ENCODE measurements around the gene VAV2. TPM values are rescaled to one million over a fixed set of nuclear protein-coding genes. Genes with fewer than 3 reads are reported as not detected.

The VAV2 gene
- total RNA-seq, 1 experiment from 2014 or later, result 9.7 TPM

DNA sequence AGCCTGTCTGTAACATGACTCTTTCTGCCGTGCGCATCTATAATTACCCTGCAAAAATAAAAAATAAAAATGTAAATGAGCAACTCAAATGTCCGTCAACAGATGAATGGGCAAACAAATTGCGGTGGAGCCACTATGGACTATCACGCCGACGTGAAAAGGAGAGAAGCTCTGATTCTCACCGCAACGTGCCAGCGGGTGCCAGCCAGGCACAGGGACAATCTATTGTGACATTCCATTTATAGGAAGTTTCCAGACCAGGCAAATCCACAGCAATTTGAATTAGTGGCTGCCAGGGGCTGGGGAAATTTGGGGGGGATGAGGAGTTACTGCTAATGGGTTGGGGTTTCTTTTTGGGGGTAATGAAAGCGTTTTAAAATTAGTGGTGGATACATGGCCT is 96.8 kb downstream of the VAV2 start:
- DNase-seq (no peak), ATAC-seq (no peak)
- ChIA-PET POLR2A (ENCODE audit: unreplicated experiment) (no interaction called here), CTCF (no interaction called here)
- Histone ChIP-seq H3K9me2 (replicated peaks; ENCODE audit: low read length) (no peaks in the 10 kb centered on the region), H3K4me1 (ENCODE audit: insufficient read depth, low read length) (no peaks in the 10 kb centered on the region), H3K9ac (ENCODE audit: low read length) (no peak overlapping the region), H3K4me3 (ENCODE audit: low read length) (no peak overlapping the region), H3K27ac (ENCODE audit: low read length) (no peak overlapping the region), H3K4me2 (ENCODE audit: low read length) (no peak overlapping the region), H2AFZ (ENCODE audit: low read length) (no peak overlapping the region), H3K9me3 (ENCODE audit: low read length) (no peaks in the 10 kb centered on the region), H4K20me1 (ENCODE audit: low read length) (no peaks in the 10 kb centered on the region), H3K36me3 (ENCODE audit: low read depth, low read length) (no peaks in the 10 kb centered on the region), H3K79me2 (ENCODE audit: low read length) (no peaks in the 10 kb centered on the region), H3K27me3 (ENCODE audit: low read length) (no peaks in the 10 kb centered on the region), H3F3A (ENCODE audit: low read length, unreplicated experiment) (no peaks in the 10 kb centered on the region)
- no peak for TF ChIP-seq EZH2phosphoT487 (IDR thresholded peaks at IDR 0.05; ENCODE audit: borderline replicate concordance, low read length)
- TF ChIP-seq, protein P1, sequence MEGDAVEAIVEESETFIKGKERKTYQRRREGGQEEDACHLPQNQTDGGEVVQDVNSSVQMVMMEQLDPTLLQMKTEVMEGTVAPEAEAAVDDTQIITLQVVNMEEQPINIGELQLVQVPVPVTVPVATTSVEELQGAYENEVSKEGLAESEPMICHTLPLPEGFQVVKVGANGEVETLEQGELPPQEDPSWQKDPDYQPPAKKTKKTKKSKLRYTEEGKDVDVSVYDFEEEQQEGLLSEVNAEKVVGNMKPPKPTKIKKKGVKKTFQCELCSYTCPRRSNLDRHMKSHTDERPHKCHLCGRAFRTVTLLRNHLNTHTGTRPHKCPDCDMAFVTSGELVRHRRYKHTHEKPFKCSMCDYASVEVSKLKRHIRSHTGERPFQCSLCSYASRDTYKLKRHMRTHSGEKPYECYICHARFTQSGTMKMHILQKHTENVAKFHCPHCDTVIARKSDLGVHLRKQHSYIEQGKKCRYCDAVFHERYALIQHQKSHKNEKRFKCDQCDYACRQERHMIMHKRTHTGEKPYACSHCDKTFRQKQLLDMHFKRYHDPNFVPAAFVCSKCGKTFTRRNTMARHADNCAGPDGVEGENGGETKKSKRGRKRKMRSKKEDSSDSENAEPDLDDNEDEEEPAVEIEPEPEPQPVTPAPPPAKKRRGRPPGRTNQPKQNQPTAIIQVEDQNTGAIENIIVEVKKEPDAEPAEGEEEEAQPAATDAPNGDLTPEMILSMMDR (conservative IDR thresholded peaks at IDR 0.05; ENCODE audit: low read depth, low read length), result no peak
- no peak for TF ChIP-seq EZH2 (IDR thresholded peaks at IDR 0.05; ENCODE audit: low read length, unreplicated experiment)
- BruUV-seq (replicated peaks), result no TSS peak
- intact Hi-C loops (cut with micrococcal nuclease), result no loop called here

DNA sequence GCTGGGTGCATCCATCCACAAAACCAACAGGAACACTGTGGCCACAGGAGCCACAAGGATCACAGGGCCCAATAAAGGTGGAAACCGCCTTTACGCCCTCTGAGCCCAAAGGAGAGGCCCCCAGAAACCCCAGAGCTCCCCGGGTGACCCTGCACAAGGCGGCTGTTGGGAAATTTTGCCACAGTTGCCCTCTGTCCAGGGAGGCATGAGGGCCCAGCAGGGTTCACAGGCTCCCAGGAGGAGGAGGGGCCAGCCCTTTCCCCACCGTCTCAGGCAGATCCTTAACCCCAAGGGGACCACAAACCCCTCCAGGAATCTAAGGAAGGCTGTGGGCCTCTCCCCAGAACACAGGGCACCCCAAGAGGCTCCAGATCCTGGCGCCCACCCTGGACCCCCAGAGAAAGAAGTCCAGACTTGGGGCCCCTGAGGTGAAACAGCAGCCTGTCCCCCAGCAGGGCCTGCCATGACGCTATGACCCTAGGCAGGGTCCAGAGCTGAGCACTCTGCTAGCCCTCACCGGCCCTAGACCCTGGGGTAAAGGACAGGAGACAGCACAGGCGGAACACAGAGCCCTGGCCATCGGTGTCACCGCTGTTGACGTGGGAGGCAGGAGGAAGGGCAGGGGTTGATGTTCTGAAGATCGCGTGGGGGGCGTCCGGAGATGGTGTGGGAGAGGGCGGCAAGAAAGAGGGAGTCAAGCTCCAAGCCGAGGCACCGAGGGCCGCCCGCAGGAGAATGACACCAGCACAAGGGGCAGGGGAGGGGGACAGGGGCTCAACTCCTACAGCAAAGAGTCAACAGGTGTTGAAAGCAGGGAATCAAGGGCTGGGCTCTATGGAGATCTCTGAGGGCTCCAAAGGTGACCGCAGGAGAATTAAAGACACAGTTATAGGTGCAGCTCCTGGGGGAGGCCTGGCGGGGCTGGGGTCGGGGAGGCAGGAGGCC is 97.5 kb downstream of the VAV2 start:
- no peaks in the 10 kb centered on the region for H3K27me3 ChIP-seq (ENCODE audit: low read length)
- peaks cover 5% of the 10 kb centered on the region; the same call in 1 of the 2 replicates for H3K4me1 ChIP-seq (ENCODE audit: insufficient read depth, low read length)
- H3K9me3 ChIP-seq (ENCODE audit: low read length), result no peaks in the 10 kb centered on the region
- no peak for TF ChIP-seq EZH2 (IDR thresholded peaks at IDR 0.05; ENCODE audit: low read length, unreplicated experiment)
- TF ChIP-seq, protein P1 (conservative IDR thresholded peaks at IDR 0.05; ENCODE audit: low read depth, low read length), result no peak
- H3F3A ChIP-seq (ENCODE audit: low read length, unreplicated experiment), result no peaks in the 10 kb centered on the region
- H3K4me2 ChIP-seq (ENCODE audit: low read length), result no peak overlapping the region
- H4K20me1 ChIP-seq (ENCODE audit: low read length), result no peaks in the 10 kb centered on the region
- H3K9me2 ChIP-seq (replicated peaks; ENCODE audit: low read length), result no peaks in the 10 kb centered on the region
- DNase-seq (no peak), ATAC-seq (no peak)
- intact Hi-C loops (cut with micrococcal nuclease), result no loop called here
- no TSS peak for BruUV-seq (replicated peaks)
- POLR2A ChIA-PET (ENCODE audit: unreplicated experiment), result no interaction called here
- no peak overlapping the region for H3K9ac ChIP-seq (ENCODE audit: low read length)
- H3K79me2 ChIP-seq (ENCODE audit: low read length), result no peaks in the 10 kb centered on the region
- H2AFZ ChIP-seq (ENCODE audit: low read length), result no peak overlapping the region
- CTCF ChIA-PET, result no interaction called here
- H3K4me3 ChIP-seq (ENCODE audit: low read length), result no peak overlapping the region
- no peak overlapping the region for H3K27ac ChIP-seq (ENCODE audit: low read length)
- no peaks in the 10 kb centered on the region for H3K36me3 ChIP-seq (ENCODE audit: low read depth, low read length)
